ENCODE measurements around the gene TMEM259. TPM values are rescaled to one million over a fixed set of nuclear protein-coding genes. Genes with fewer than 3 reads are reported as not detected.

TMEM259 gene
- total RNA-seq, 4 donors from 2014 or later = 226 to 676 (median 303) TPM

GRCh38 chr19:1011831-1012333, 9.0 kb downstream of the TMEM259 start:
- H3K27ac ChIP-seq = no peak overlapping the region
- TF ChIP-seq EP300 (IDR thresholded peaks at IDR 0.05; ENCODE audit: low read depth) (no peak), POLR2A (IDR thresholded peaks at IDR 0.05) (no peak), POLR2AphosphoS5 (IDR thresholded peaks at IDR 0.05) (no peak)
- TF ChIP-seq, protein P1, sequence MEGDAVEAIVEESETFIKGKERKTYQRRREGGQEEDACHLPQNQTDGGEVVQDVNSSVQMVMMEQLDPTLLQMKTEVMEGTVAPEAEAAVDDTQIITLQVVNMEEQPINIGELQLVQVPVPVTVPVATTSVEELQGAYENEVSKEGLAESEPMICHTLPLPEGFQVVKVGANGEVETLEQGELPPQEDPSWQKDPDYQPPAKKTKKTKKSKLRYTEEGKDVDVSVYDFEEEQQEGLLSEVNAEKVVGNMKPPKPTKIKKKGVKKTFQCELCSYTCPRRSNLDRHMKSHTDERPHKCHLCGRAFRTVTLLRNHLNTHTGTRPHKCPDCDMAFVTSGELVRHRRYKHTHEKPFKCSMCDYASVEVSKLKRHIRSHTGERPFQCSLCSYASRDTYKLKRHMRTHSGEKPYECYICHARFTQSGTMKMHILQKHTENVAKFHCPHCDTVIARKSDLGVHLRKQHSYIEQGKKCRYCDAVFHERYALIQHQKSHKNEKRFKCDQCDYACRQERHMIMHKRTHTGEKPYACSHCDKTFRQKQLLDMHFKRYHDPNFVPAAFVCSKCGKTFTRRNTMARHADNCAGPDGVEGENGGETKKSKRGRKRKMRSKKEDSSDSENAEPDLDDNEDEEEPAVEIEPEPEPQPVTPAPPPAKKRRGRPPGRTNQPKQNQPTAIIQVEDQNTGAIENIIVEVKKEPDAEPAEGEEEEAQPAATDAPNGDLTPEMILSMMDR (IDR thresholded peaks at IDR 0.05) = no peak
- no peak for DNase-seq
- no peaks in the 10 kb centered on the region for H3K27me3 ChIP-seq
- peaks cover 0 to 30% (median 15%) of the 10 kb centered on the region in 4 donors for H3K36me3 ChIP-seq
- H3K4me1 ChIP-seq = peaks cover 11 to 20% (median 14%) of the 10 kb centered on the region in 4 donors
- 95 to 100% methylated on average over 3 to 36 of the region's 36 CpGs for WGBS, 2 donors (ENCODE audit: low coverage in 1 of 2)
- no peak overlapping the region for H3K4me3 ChIP-seq
- in situ Hi-C loops (cut with MboI; ENCODE audit: low pct_ligation_motif_present in 1 of 4, low pct_unique_long_range_greater_than_20kb in 1 of 4, low sequenced_read_pairs in 3 of 4) (no loop called here), intact Hi-C loops (cut with DNase I; ENCODE audit: low total_unique reads) (no loop called here)
- H3K9me3 ChIP-seq = no peaks in the 10 kb centered on the region

DNA sequence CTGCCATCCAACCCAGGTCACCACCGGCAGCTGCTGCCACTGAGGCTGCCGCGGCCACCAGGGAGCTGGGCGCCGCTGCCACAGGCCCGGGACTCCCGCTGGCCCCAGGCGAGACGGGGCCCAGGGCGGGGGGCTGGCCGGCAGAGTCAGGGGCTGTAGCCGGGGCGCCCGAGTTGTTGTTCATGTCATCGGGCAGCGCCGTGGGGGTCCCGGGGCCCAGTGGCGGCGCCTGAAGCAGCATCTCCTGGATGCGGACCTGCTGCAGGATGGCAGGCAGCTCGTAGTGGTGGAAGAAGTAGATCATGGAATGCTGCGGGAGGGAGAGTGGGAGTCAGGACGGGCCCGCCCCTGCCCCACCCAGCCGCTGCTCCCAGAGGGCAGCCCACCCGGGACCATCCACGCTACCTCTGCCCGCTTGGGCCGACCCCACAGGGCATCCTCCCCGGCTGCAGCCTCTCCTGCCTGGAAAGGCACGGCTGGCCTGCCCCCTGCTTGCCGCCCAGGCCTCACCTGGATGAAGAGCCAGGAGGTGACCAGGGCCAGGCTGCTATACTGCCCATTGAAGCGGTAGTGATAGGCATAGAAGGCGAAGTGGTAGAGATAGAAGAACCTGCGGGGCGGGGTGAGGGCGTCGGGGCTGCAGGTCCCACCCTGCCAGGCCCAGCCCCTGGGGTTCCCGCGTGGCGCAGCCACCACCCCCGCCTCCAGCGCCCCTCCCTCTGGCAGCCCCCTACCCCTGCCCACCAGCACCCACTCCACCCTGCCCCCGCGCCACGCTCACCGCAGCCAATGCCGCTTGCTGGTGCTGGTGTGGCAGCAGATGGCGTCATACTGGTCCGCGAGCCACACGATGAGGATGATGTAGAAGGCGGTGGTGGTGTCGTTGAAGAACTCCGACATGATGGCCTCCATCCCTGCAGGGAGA, 10.1 kb downstream of the TMEM259 start:
- no peak overlapping the region for H3K4me3 ChIP-seq
- no peaks in the 10 kb centered on the region for H3K9me3 ChIP-seq
- peaks cover 0 to 30% (median 15%) of the 10 kb centered on the region in 4 donors for H3K36me3 ChIP-seq
- peak overlapping the region in 1 of 4 donors; percentile 60 for H3K27ac ChIP-seq
- WGBS, 2 donors (ENCODE audit: low coverage in 1 of 2) = 93% methylated on average over 39 of the region's 56 CpGs; no CpG with 5 or more reads in 1 of the 2 donors
- in situ Hi-C loops (cut with MboI; ENCODE audit: low pct_ligation_motif_present in 1 of 4, low pct_unique_long_range_greater_than_20kb in 1 of 4, low sequenced_read_pairs in 3 of 4) = no loop called here
- H3K27me3 ChIP-seq = no peaks in the 10 kb centered on the region
- intact Hi-C loops (cut with DNase I; ENCODE audit: low total_unique reads) = no loop called here
- DNase-seq = no peak
- TF ChIP-seq EP300 (IDR thresholded peaks at IDR 0.05; ENCODE audit: low read depth) = no peak
- no peak for TF ChIP-seq POLR2AphosphoS5 (IDR thresholded peaks at IDR 0.05)
- TF ChIP-seq, protein P1 (IDR thresholded peaks at IDR 0.05) = no peak
- TF ChIP-seq POLR2A (IDR thresholded peaks at IDR 0.05) = no peak
- peaks cover 1 to 10% (median 3%) of the 10 kb centered on the region in 4 donors for H3K4me1 ChIP-seq

- H3K27me3 ChIP-seq = no peaks in the 10 kb centered on the region
- H3K9me3 ChIP-seq = no peaks in the 10 kb centered on the region
- peaks cover 0 to 2% (median 0%) of the 10 kb centered on the region in 4 donors for H3K4me1 ChIP-seq
- intact Hi-C loops (cut with DNase I; ENCODE audit: low total_unique reads) = no loop called here
- in situ Hi-C loops (cut with MboI; ENCODE audit: low pct_ligation_motif_present in 1 of 4, low pct_unique_long_range_greater_than_20kb in 1 of 4, low sequenced_read_pairs in 3 of 4) = no loop called here
- no peak for TF ChIP-seq EP300 (IDR thresholded peaks at IDR 0.05; ENCODE audit: low read depth)
- no peak for TF ChIP-seq POLR2AphosphoS5 (IDR thresholded peaks at IDR 0.05)
- TF ChIP-seq, protein P1 (IDR thresholded peaks at IDR 0.05) = no peak
- TF ChIP-seq POLR2A (IDR thresholded peaks at IDR 0.05) = no peak
- H3K27ac ChIP-seq = peak overlapping the region; percentile 42 to 70 (median 56)
- no peak overlapping the region for H3K4me3 ChIP-seq
- peaks cover 0 to 30% (median 15%) of the 10 kb centered on the region in 4 donors for H3K36me3 ChIP-seq
- WGBS, 2 donors (ENCODE audit: low coverage in 1 of 2) = 85% methylated on average over 22 of the region's 29 CpGs; no CpG with 5 or more reads in 1 of the 2 donors
- DNase-seq = no peak
Observed at GRCh38 chr19:1009981-1010538, 10.9 kb downstream of the TMEM259 start.
